Parathyroid adenoma (tissue), 2 donors: ENCODE data around the gene KLHL6.

Experiments used
- H2AFZ ChIP-seq: fragments of 300-600 bp; sonication (generic); one replicate; pipeline ENCODE4 v1.7.0; 2017; ENCODE audit warnings: antibody characterized with exemption, mild to moderate bottlenecking
- H3K27ac ChIP-seq: fragments of 300-600 bp; sonication (generic); one replicate; pipeline ENCODE4 v1.7.0; 2017
- H3K27me3 ChIP-seq: fragments of 300-600 bp; sonication (generic); one replicate; pipeline ENCODE4 v1.7.0; 2017; ENCODE audit warnings: low read length; ENCODE audit not compliant: control insufficient read depth, insufficient read depth
- H3K36me3 ChIP-seq: fragments of 300-600 bp; sonication (generic); one replicate; pipeline ENCODE4 v1.7.0; 2017; ENCODE audit warnings: low read length; ENCODE audit not compliant: control insufficient read depth, insufficient read depth
- H3K4me1 ChIP-seq: fragments of 300-600 bp; sonication (generic); one replicate; pipeline ENCODE4 v1.7.0; 2017; ENCODE audit warnings: control low read depth
- H3K4me2 ChIP-seq: fragments of 300-600 bp; sonication (generic); one replicate; pipeline ENCODE4 v1.7.0; 2017; ENCODE audit warnings: low read length
- H3K4me3 ChIP-seq: fragments of 300-600 bp; sonication (generic); one replicate; pipeline ENCODE4 v1.7.0; 2017; ENCODE audit warnings: low read depth, low read length
- H3K79me2 ChIP-seq: fragments of 300-600 bp; sonication (generic); one replicate; pipeline ENCODE4 v1.7.0; 2017; ENCODE audit warnings: control low read depth
- H3K9ac ChIP-seq: fragments of 300-600 bp; sonication (generic); one replicate; pipeline ENCODE4 v1.7.0; 2017; ENCODE audit warnings: mild to moderate bottlenecking
- H3K9me3 ChIP-seq: fragments of 300-600 bp; sonication (generic); one replicate; pipeline ENCODE4 v1.7.0; 2017; ENCODE audit warnings: low read length; ENCODE audit not compliant: control insufficient read depth
- CTCF ChIP-seq: fragments of 300-600 bp; sonication (generic); IDR thresholded peaks from one replicate; pipeline ENCODE4 v1.7.0; 2017; ENCODE audit warnings: antibody characterized with exemption, mild to moderate bottlenecking
- donor health status: primary hyperparathyroidism.

KLHL6 gene

GRCh38 chr3:183439515-183439914 is 116.0 kb downstream of the KLHL6 start:
- Histone ChIP-seq H3K4me1 (peaks cover 35% of the 10 kb centered on the region), H3K27ac (no peak overlapping the region), H3K9me3 (no peaks in the 10 kb centered on the region), H3K79me2 (no peaks in the 10 kb centered on the region), H2AFZ (no peak overlapping the region), H3K4me3 (no peak overlapping the region), H3K9ac (no peak overlapping the region), H3K4me2 (no peak overlapping the region), H3K27me3 (no peaks in the 10 kb centered on the region), H3K36me3 (no peaks in the 10 kb centered on the region)
- no peak for TF ChIP-seq CTCF

GRCh38 chr3:183438735-183439134 is 116.8 kb downstream of the KLHL6 start:
- H3K79me2 ChIP-seq: no peaks in the 10 kb centered on the region
- H3K4me1 ChIP-seq: peaks cover 35% of the 10 kb centered on the region
- H2AFZ ChIP-seq: peak overlapping the region; percentile 20
- H3K27me3 ChIP-seq: no peaks in the 10 kb centered on the region
- H3K4me2 ChIP-seq: no peak overlapping the region
- H3K4me3 ChIP-seq: no peak overlapping the region
- no peaks in the 10 kb centered on the region for H3K9me3 ChIP-seq
- TF ChIP-seq CTCF: no peak
- no peak overlapping the region for H3K9ac ChIP-seq
- H3K36me3 ChIP-seq: no peaks in the 10 kb centered on the region
- no peak overlapping the region for H3K27ac ChIP-seq

- Histone ChIP-seq H3K4me2 (no peak overlapping the region), H3K4me3 (no peak overlapping the region), H3K27ac (no peak overlapping the region), H2AFZ (no peak overlapping the region), H3K36me3 (no peaks in the 10 kb centered on the region), H3K79me2 (no peaks in the 10 kb centered on the region), H3K4me1 (peaks cover 35% of the 10 kb centered on the region), H3K9me3 (no peaks in the 10 kb centered on the region), H3K27me3 (no peaks in the 10 kb centered on the region), H3K9ac (no peak overlapping the region)
- no peak for TF ChIP-seq CTCF
Observed at GRCh38 chr3:183437666-183438564, 117.6 kb downstream of the KLHL6 start.
